AG04450 (cell line): ENCODE measurements around the gene CBX5. TPM values are rescaled to one million over a fixed set of nuclear protein-coding genes. Genes with fewer than 3 reads are reported as not detected.

Experiments
- CTCF ChIA-PET: fragments of 300-600, 350-600 bp; formaldehyde crosslinking; extraction: SDS; loops from one replicate; lab custom pipeline; 2022; ENCODE audit warnings: antibody characterized with exemption, inconsistent platforms; lab: Charles Lee
- POLR2A ChIA-PET: fragments of 350-600 bp; formaldehyde crosslinking; extraction: SDS; loops from one replicate; lab custom pipeline; 2021; ENCODE audit warnings: antibody characterized with exemption, inconsistent platforms; lab: Yijun Ruan, JAX
- DNase-seq: peaks from one replicate; pipeline ENCODE4 v3.0.0-alpha.2; 2011; ENCODE audit warnings: low read depth, low spot score
- H3K27ac ChIP-seq: one replicate; pipeline ENCODE4 v1.5.1; 2012; ENCODE audit warnings: low read depth, low read length, control low read depth
- H3K27me3 ChIP-seq: one replicate; pipeline ENCODE4 v1.6.0; 2012; ENCODE audit warnings: low read length; ENCODE audit not compliant: control insufficient read depth, insufficient read depth
- H3K4me3 ChIP-seq: 2 replicates; pipeline ENCODE4 v1.5.1; 2011; ENCODE audit warnings: mild to moderate bottlenecking, low read depth, low read length, control low read depth
- H3K9me3 ChIP-seq: 2 replicates; pipeline ENCODE4 v1.5.1; 2012; ENCODE audit warnings: low read length; ENCODE audit not compliant: control insufficient read depth, insufficient read depth
- polyA plus RNA-seq: library from polyadenylated mRNA; depleted of rRNA; stranded (reverse); fragments of >200 nt; gene quantifications from 2 replicates; pipeline ENCODE4 v1.2.3, GENCODE V29; 2011; rRNA removed
- small RNA-seq: library from RNA; depleted of rRNA; stranded (forward); fragments of <200 nt; gene quantifications from one replicate; pipeline ENCODE3, GENCODE V24; 2012; ENCODE audit warnings: low read depth; ENCODE audit not compliant: insufficient read length
- TF ChIP-seq, protein P1 (sequence below): IDR thresholded peaks from 2 replicates; pipeline ENCODE4 v1.5.1; 2011; ENCODE audit warnings: low read depth, low read length, control low read depth, inconsistent platforms

Gene CBX5
- polyA plus RNA-seq, 1 experiment: 62.3 TPM

GRCh38 chr12:54184024-54184805 lies 95.7 kb downstream of the CBX5 start:
- DNase-seq: no peak
- TF ChIP-seq, protein P1, sequence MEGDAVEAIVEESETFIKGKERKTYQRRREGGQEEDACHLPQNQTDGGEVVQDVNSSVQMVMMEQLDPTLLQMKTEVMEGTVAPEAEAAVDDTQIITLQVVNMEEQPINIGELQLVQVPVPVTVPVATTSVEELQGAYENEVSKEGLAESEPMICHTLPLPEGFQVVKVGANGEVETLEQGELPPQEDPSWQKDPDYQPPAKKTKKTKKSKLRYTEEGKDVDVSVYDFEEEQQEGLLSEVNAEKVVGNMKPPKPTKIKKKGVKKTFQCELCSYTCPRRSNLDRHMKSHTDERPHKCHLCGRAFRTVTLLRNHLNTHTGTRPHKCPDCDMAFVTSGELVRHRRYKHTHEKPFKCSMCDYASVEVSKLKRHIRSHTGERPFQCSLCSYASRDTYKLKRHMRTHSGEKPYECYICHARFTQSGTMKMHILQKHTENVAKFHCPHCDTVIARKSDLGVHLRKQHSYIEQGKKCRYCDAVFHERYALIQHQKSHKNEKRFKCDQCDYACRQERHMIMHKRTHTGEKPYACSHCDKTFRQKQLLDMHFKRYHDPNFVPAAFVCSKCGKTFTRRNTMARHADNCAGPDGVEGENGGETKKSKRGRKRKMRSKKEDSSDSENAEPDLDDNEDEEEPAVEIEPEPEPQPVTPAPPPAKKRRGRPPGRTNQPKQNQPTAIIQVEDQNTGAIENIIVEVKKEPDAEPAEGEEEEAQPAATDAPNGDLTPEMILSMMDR: no peak
- no peak overlapping the region for H3K27ac ChIP-seq
- POLR2A ChIA-PET: no interaction called here
- H3K4me3 ChIP-seq: no peak overlapping the region
- no peaks in the 10 kb centered on the region; the same call in 1 of the 2 replicates for H3K9me3 ChIP-seq
- CTCF ChIA-PET: interaction anchor here (1.2 to 2.3 kb wide), 2 partner anchors 17 to 24 kb away, joined by 3 to 5 read pairs; no protein-coding TSS in a partner anchor
- no peaks in the 10 kb centered on the region for H3K27me3 ChIP-seq

GRCh38 chr12:54182981-54183380 lies 96.9 kb downstream of the CBX5 start:
- Histone ChIP-seq H3K27ac (no peak overlapping the region), H3K4me3 (no peak overlapping the region), H3K27me3 (peaks cover 3% of the 10 kb centered on the region), H3K9me3 (no peaks in the 10 kb centered on the region)
- DNase-seq: no peak
- ChIA-PET POLR2A (no interaction called here), CTCF (no interaction called here)
- TF ChIP-seq, protein P1: no peak

DNA sequence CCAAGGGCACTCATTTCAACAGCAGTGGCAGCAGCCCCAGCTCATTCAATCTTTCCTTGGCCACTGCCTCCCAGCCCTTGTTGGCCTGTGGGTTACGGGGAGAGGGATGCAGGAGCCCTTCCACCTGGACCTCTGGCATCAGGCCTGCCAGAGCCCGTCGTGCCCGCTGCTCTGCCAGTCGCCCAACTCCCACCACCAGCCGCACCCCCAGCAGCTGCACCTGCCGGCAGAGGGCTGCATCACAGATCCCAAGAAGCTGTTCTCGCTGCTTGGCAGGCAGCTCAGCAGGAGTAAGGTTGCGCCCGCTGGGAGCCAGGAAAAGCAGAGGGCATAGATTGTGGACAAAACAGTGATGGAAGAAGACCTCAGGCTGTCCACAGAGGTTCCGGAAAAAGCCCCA lies 97.8 kb downstream of the CBX5 start:
- Histone ChIP-seq H3K27me3 (peaks cover 8% of the 10 kb centered on the region), H3K9me3 (no peaks in the 10 kb centered on the region), H3K27ac (no peak overlapping the region), H3K4me3 (no peak overlapping the region)
- TF ChIP-seq, protein P1: no peak
- CTCF ChIA-PET: interaction anchor here (1.8 kb wide), 1 partner anchor 26 kb away, joined by 4 read pairs; no protein-coding TSS in a partner anchor
- POLR2A ChIA-PET: interaction anchor here (0.5 kb wide), 2 partner anchors 16 to 173 kb away, joined by 3 read pairs; partner anchors contain the start of gene HOXC8
- no peak for DNase-seq

Small RNA genes lying within 50 kb of the gene (small RNA-seq; reads per million reads assigned to genes)
- gene RN7SL390P (not detected), gene RNU6-950P (not detected)

Other genes with a start within 250 kb of the CBX5 start
- not detected in 2 replicates for gene HOXC5, start 247.1 kb downstream of the CBX5 start, polyA plus RNA-seq
- 0.05 TPM in 1 of 2 replicates, not detected in the other for gene HOXC4, start 226.3 kb downstream of the CBX5 start, polyA plus RNA-seq
- 26.9 and 31.5 TPM in 2 replicates for gene SMUG1, start 91.1 kb downstream of the CBX5 start, polyA plus RNA-seq
- gene HNRNPA1, start 604 bp upstream of the CBX5 start, polyA plus RNA-seq: 741 and 845 TPM in 2 replicates
- gene NFE2, start 20.9 kb upstream of the CBX5 start, polyA plus RNA-seq: 0.25 and 0.37 TPM in 2 replicates
- 355 and 404 TPM in 2 replicates for gene COPZ1, start 45.0 kb upstream of the CBX5 start, polyA plus RNA-seq
- not detected in 2 replicates for gene GPR84, start 84.4 kb upstream of the CBX5 start, polyA plus RNA-seq
- 1.5 and 2.8 TPM in 2 replicates for gene ZNF385A, start 104.6 kb upstream of the CBX5 start, polyA plus RNA-seq
- gene ITGA5, start 139.1 kb upstream of the CBX5 start, polyA plus RNA-seq: 160 and 185 TPM in 2 replicates
- not detected in 2 replicates for gene GTSF1, start 193.5 kb upstream of the CBX5 start, polyA plus RNA-seq
- not detected in 2 replicates for gene NCKAP1L, start 217.6 kb upstream of the CBX5 start, polyA plus RNA-seq